Loucy (cell line): ENCODE results near the gene HSPA9.

Experiments used
- CTCF ChIP-seq: fragments of 200-600 bp; sonication (generic); conservative IDR thresholded peaks from 2 replicates; pipeline ENCODE4 v1.5.1; 2014; ENCODE audit warnings: mild to moderate bottlenecking, antibody characterized with exemption, low read length
- EZH2phosphoT487 ChIP-seq: fragments of 200-600 bp; IDR thresholded peaks from 2 replicates; pipeline ENCODE4 v1.6.1; 2018; ENCODE audit warnings: antibody characterized with exemption, mild to moderate bottlenecking, moderate library complexity, borderline replicate concordance

- TF ChIP-seq EZH2phosphoT487 (no peak), CTCF (no peak)
Measured at GRCh38 chr5:138560971-138561370, 14.2 kb downstream of the HSPA9 start.
